ENCODE data around the gene APOBEC2. TPM values are rescaled to one million over a fixed set of nuclear protein-coding genes. Genes with fewer than 3 reads are reported as not detected.

APOBEC2 gene
- total RNA-seq, 1 donor from 2014 or later: not detected

- Mint-ChIP-seq H3K36me3 (ENCODE audit: low read depth) (peaks cover 53% of the 10 kb centered on the region), H3K9me3 (no peaks in the 10 kb centered on the region), H3K27me3 (no peaks in the 10 kb centered on the region), H3K4me3 (peak overlapping the region; percentile 96), H3K4me1 (peaks cover 66% of the 10 kb centered on the region), H3K27ac (no peak overlapping the region)
- intact Hi-C loops (cut with micrococcal nuclease): loop anchor here (10.0 kb wide), 1 partner anchor 1669 kb away; the partner anchor contains the start of gene TBCC
- DNase-seq (no peak), ATAC-seq (ENCODE audit: low read depth) (no peak)
- POLR2A ChIA-PET: no interaction called here
- TF ChIP-seq, protein P1, sequence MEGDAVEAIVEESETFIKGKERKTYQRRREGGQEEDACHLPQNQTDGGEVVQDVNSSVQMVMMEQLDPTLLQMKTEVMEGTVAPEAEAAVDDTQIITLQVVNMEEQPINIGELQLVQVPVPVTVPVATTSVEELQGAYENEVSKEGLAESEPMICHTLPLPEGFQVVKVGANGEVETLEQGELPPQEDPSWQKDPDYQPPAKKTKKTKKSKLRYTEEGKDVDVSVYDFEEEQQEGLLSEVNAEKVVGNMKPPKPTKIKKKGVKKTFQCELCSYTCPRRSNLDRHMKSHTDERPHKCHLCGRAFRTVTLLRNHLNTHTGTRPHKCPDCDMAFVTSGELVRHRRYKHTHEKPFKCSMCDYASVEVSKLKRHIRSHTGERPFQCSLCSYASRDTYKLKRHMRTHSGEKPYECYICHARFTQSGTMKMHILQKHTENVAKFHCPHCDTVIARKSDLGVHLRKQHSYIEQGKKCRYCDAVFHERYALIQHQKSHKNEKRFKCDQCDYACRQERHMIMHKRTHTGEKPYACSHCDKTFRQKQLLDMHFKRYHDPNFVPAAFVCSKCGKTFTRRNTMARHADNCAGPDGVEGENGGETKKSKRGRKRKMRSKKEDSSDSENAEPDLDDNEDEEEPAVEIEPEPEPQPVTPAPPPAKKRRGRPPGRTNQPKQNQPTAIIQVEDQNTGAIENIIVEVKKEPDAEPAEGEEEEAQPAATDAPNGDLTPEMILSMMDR (IDR thresholded peaks at IDR 0.05): no peak
- CTCF ChIA-PET: interaction anchor here (1.2 kb wide), 2 partner anchors 106 to 202 kb away, joined by 3 to 4 read pairs; no protein-coding TSS in a partner anchor
Measured at GRCh38 chr6:41075651-41076626, 22.9 kb downstream of the APOBEC2 start.

GRCh38 chr6:41077536-41077935 is 24.5 kb downstream of the APOBEC2 start:
- ChIA-PET POLR2A (no interaction called here), CTCF (no interaction called here)
- Mint-ChIP-seq H3K4me1 (peaks cover 63% of the 10 kb centered on the region), H3K27ac (no peak overlapping the region), H3K9me3 (no peaks in the 10 kb centered on the region), H3K27me3 (no peaks in the 10 kb centered on the region), H3K36me3 (ENCODE audit: low read depth) (peaks cover 56% of the 10 kb centered on the region), H3K4me3 (no peak overlapping the region)
- DNase-seq (no peak), ATAC-seq (ENCODE audit: low read depth) (no peak)
- intact Hi-C loops (cut with micrococcal nuclease): loop anchor here (10.0 kb wide), 1 partner anchor 1667 kb away; the partner anchor contains the start of gene TBCC
- TF ChIP-seq, protein P1 (IDR thresholded peaks at IDR 0.05): no peak

DNA sequence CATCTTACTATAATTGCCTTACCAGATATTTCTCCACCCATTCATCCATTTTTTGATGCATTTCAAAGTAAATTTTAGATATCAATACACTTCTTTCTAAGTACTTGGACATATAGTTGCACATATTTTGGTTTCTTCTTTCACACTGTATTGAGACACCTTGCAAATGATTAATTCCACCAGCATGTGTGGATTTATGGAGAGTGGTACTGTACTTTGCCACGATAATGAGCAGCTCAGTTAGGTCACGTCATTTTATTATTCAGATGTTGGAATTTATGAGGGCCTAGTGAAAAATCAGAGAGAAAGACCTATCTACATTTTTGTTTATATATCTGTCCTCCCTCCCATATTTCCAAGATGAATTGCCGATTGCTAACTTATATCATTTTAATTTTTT is 25.1 kb downstream of the APOBEC2 start:
- no peak overlapping the region for H3K4me3 Mint-ChIP-seq
- peaks cover 65% of the 10 kb centered on the region for H3K4me1 Mint-ChIP-seq
- no peaks in the 10 kb centered on the region for H3K9me3 Mint-ChIP-seq
- TF ChIP-seq, protein P1 (IDR thresholded peaks at IDR 0.05): no peak
- ChIA-PET POLR2A (no interaction called here), CTCF (no interaction called here)
- ATAC-seq (ENCODE audit: low read depth): no peak
- intact Hi-C loops (cut with micrococcal nuclease): loop anchor here (10.0 kb wide), 1 partner anchor 1667 kb away; the partner anchor contains the start of gene TBCC
- DNase-seq: no peak
- peaks cover 62% of the 10 kb centered on the region for H3K36me3 Mint-ChIP-seq (ENCODE audit: low read depth)
- no peak overlapping the region for H3K27ac Mint-ChIP-seq
- H3K27me3 Mint-ChIP-seq: no peaks in the 10 kb centered on the region

DNA sequence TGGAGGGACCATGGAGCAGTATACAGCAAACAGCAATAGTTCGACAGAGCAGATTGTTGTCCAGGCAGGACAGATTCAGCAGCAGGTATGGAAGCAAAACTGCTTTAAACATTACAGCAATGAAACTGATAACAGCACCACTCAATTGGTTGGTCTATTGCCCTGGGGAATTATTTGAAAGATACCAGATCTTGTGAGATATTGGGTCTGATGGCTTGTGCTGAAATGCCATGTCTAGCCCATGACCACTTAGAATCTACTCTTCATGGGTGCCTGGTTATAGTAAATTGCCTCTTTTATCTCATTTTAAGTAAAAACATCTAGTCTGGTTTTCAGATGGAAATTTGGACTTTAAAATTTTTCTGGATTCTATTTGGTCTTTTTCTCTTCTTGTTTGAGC is 26.1 kb downstream of the APOBEC2 start:
- Mint-ChIP-seq H3K27me3 (no peaks in the 10 kb centered on the region), H3K36me3 (ENCODE audit: low read depth) (peaks cover 65% of the 10 kb centered on the region), H3K27ac (peak overlapping the region; percentile 5), H3K4me3 (no peak overlapping the region), H3K4me1 (peaks cover 62% of the 10 kb centered on the region), H3K9me3 (no peaks in the 10 kb centered on the region)
- POLR2A ChIA-PET: no interaction called here
- intact Hi-C loops (cut with micrococcal nuclease): loop anchor here (10.0 kb wide), 1 partner anchor 1666 kb away; the partner anchor contains the start of gene TBCC
- ATAC-seq (ENCODE audit: low read depth): no peak
- CTCF ChIA-PET: interaction anchor here (0.5 to 1.6 kb wide), 4 partner anchors 9 to 102 kb away, joined by 3 read pairs; no protein-coding TSS in a partner anchor
- no peak for DNase-seq
- TF ChIP-seq, protein P1 (IDR thresholded peaks at IDR 0.05): no peak

GRCh38 chr6:41080621-41081020 is 27.6 kb downstream of the APOBEC2 start:
- peak overlapping the region; percentile 76 for H3K27ac Mint-ChIP-seq
- peaks cover 74% of the 10 kb centered on the region for H3K36me3 Mint-ChIP-seq (ENCODE audit: low read depth)
- DNase-seq: no peak
- peak; percentile 40 for ATAC-seq (ENCODE audit: low read depth)
- CTCF ChIA-PET: interaction anchor here (1.4 to 1.6 kb wide), 3 partner anchors 11 to 100 kb away, joined by 3 read pairs; no protein-coding TSS in a partner anchor
- POLR2A ChIA-PET: interaction anchor here (0.6 kb wide), 2 partner anchors 707 to 1717 kb away, joined by 3 read pairs; partner anchors contain the start of gene TOMM6
- no peaks in the 10 kb centered on the region for H3K27me3 Mint-ChIP-seq
- intact Hi-C loops (cut with micrococcal nuclease): no loop called here
- peak overlapping the region; percentile 4 for H3K4me3 Mint-ChIP-seq
- TF ChIP-seq, protein P1 (IDR thresholded peaks at IDR 0.05): no peak
- peaks cover 46% of the 10 kb centered on the region for H3K4me1 Mint-ChIP-seq
- H3K9me3 Mint-ChIP-seq: no peaks in the 10 kb centered on the region

Measured in activated B cell treated with CpG ODN at 0.5 μM for 24 hours (primary cell).